ENCODE data around the gene DGKI.
A peak's percentile ranks its signal among the peaks of the same experiment; 100 is the strongest.

DGKI gene

GRCh38 chr7:137882806-137883205 lies 36.0 kb upstream of the DGKI start (continued):
- TF ChIP-seq ZNF571 (tag by site-specific recombination; IDR thresholded peaks at IDR 0.05) (no peak), ZNF548 (tag by site-specific recombination; IDR thresholded peaks at IDR 0.05) (no peak)

DNA sequence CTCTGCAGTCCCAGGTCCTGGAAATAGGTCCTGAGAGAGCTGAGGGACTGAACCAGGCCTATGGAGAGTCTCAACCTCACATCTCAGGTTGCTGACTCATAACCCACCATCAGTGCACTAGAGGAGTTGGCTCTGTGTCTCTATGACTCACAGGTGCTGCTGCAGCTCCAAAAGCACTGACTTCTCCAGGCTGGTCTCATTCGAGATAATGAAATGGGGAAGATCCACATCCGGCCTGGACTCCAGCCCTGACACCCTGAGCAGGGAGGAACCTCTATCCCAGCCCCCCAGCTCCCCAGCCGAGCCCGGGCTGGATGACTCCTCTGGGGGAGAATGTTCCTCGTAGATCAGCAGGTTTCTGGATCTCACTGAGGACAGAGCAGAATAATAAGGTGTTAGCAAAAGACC lies 35.5 kb upstream of the DGKI start:
- CTCF ChIA-PET = interaction anchor here (1.1 to 2.5 kb wide), 2 partner anchors 18 to 227 kb away, joined by 5 to 12 read pairs; no protein-coding TSS in a partner anchor
- Histone ChIP-seq H3K4me3 (ENCODE audit: low read depth, low read length) (no peak overlapping the region), H3K27ac (ENCODE audit: extremely low read depth, low read depth, low read length) (no peak overlapping the region), H3K9me3 (ENCODE audit: control insufficient read depth, insufficient read depth, low read depth, low read length) (no peaks in the 10 kb centered on the region), H3K36me3 (ENCODE audit: control insufficient read depth in 2 of 2, insufficient read depth in 1 of 2, low read length in 2 of 2) (peaks cover 0 to 80% of the 10 kb centered on the region in 2 experiments; a peak in 1 of 3 replicates), H3K4me1 (ENCODE audit: control insufficient read depth, insufficient read depth, low read length) (no peaks in the 10 kb centered on the region)
- POLR2A ChIA-PET = no interaction called here
- TF ChIP-seq ZNF548 (tag by site-specific recombination; IDR thresholded peaks at IDR 0.05) (no peak), HOXD13 (CRISPR knock-in tag; IDR thresholded peaks at IDR 0.05; ENCODE audit: borderline replicate concordance) (no peak), GFI1B (tag by site-specific recombination; IDR thresholded peaks at IDR 0.05) (no peak), ZBTB17 (tag by site-specific recombination; IDR thresholded peaks at IDR 0.05) (no peak), ZBTB48 (tag by site-specific recombination; IDR thresholded peaks at IDR 0.05) (no peak), ZEB2 (tag by site-specific recombination; IDR thresholded peaks at IDR 0.05) (no peak), BCL11A (tag by site-specific recombination; IDR thresholded peaks at IDR 0.05; ENCODE audit: low read depth) (no peak), RBAK (tag by site-specific recombination; IDR thresholded peaks at IDR 0.05) (no peak), ZBTB8A (tag by site-specific recombination; IDR thresholded peaks at IDR 0.05) (no peak), ZNF155 (tag by site-specific recombination; IDR thresholded peaks at IDR 0.05) (no peak), ZNF214 (tag by site-specific recombination; IDR thresholded peaks at IDR 0.05; ENCODE audit: borderline replicate concordance) (no peak), MYNN (tag by site-specific recombination; IDR thresholded peaks at IDR 0.05; ENCODE audit: borderline replicate concordance) (no peak), ZBTB44 (tag by site-specific recombination; IDR thresholded peaks at IDR 0.05) (no peak), ZNF146 (tag by site-specific recombination; IDR thresholded peaks at IDR 0.05) (no peak), ZNF221 (tag by site-specific recombination; IDR thresholded peaks at IDR 0.05; ENCODE audit: borderline replicate concordance) (no peak), YY1 (tag by site-specific recombination; IDR thresholded peaks at IDR 0.05) (no peak), REST (tag by site-specific recombination; IDR thresholded peaks at IDR 0.05) (no peak)

DNA sequence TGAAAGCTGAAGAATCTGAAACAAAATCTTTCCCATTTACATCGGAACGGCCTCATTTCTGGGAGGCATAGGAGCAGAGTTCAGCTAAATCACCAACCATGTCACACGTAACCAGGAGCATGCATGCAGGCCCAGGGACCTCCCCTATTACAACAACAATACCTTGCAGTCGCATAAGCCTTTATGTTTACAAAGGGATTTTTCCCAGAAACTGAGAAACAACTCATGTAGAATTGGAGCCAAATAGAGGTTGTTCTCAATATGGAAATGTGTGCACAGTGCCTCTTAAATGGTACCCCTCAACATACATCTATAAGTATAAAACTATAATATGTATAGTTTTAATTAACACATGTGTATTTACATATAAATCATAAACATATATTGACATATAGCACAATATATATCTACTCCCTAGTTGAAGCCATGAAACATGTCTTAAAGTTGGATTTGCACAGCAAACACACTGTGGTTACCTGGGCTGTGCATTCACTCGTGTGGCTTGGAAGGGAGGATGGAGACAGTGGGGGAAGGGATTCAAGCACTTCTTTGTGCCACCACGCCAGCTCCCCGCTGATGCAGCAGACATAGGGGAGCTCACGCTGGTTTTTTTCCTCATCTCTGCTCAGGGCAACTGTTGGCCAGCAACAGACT lies 35.0 kb upstream of the DGKI start:
- CTCF ChIA-PET = interaction anchor here (1.1 to 2.5 kb wide), 2 partner anchors 18 to 226 kb away, joined by 5 to 12 read pairs; no protein-coding TSS in a partner anchor
- peaks cover 0 to 81% of the 10 kb centered on the region in 2 experiments; a peak in 1 of 3 replicates for H3K36me3 ChIP-seq (ENCODE audit: control insufficient read depth in 2 of 2, insufficient read depth in 1 of 2, low read length in 2 of 2)
- no peak overlapping the region for H3K27ac ChIP-seq (ENCODE audit: extremely low read depth, low read depth, low read length)
- POLR2A ChIA-PET = no interaction called here
- H3K4me1 ChIP-seq (ENCODE audit: control insufficient read depth, insufficient read depth, low read length) = no peaks in the 10 kb centered on the region
- no peak overlapping the region for H3K4me3 ChIP-seq (ENCODE audit: low read depth, low read length)
- TF ChIP-seq RBAK (tag by site-specific recombination; IDR thresholded peaks at IDR 0.05) (no peak), ZNF133 (tag by site-specific recombination; IDR thresholded peaks at IDR 0.05) (peak; percentile 95), SETDB1 (IDR thresholded peaks at IDR 0.05; ENCODE audit: insufficient read length, low read length) (peak; percentile 36)
- no peaks in the 10 kb centered on the region for H3K9me3 ChIP-seq (ENCODE audit: control insufficient read depth, insufficient read depth, low read depth, low read length)
